ENCODE data around the gene NBAS. TPM values are rescaled to one million over a fixed set of nuclear protein-coding genes. Genes with fewer than 3 reads are reported as not detected.

Gene NBAS
- total and polyA plus RNA-seq, 2 experiments from 2014 or later, result 21.2 to 51.8 TPM

DNA sequence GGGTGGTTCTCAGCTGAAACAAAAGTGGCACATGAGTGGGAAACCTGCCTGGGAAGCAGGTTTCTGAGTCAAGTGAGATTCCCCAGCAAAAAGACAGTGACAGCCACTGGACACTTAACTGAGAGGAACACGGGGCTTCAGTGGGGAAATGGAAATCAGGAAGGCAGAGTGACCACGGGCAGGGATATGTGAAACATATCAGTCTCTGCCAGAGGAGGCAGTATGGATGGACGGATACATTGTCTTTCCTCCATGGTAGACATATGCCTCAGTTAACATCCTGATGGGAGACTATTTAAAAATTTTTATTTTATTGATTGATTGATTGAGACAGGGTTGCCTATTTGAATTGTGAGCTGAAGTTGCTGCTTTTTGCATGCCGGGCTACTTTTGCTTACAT lies 292.1 kb downstream of the NBAS start:
- no peak overlapping the region for H3K9ac ChIP-seq
- no peak overlapping the region for H3K27ac ChIP-seq
- no peak for DNase-seq
- no peak overlapping the region for H2AFZ ChIP-seq
- no peaks in the 10 kb centered on the region for H3K9me3 ChIP-seq (ENCODE audit: low read depth)
- 0 out of 2 replicates have a peak, but pooled peaks cover 4% of the 10 kb centered on the region for H3K36me3 ChIP-seq (ENCODE audit: low read depth)
- no peaks in the 10 kb centered on the region for H3K9me2 ChIP-seq (ENCODE audit: insufficient read depth)
- TF ChIP-seq EZH2phosphoT487 (IDR thresholded peaks at IDR 0.05; ENCODE audit: insufficient read depth, low read depth), result no peak
- TF ChIP-seq EZH2 (IDR thresholded peaks at IDR 0.05; ENCODE audit: insufficient read depth, poor library complexity, severe bottlenecking), result no peak
- H3K4me1 ChIP-seq (ENCODE audit: insufficient read depth), result peaks cover 18% of the 10 kb centered on the region
- in situ Hi-C loops (cut with MboI), result no loop called here
- WGBS, 2 experiments (ENCODE audit: low coverage in 1 of 2, low lambda C conversion rate in 2 of 2, missing lambda C conversion rate in 2 of 2), result 95 to 98% methylated on average over 4 of the region's 4 CpGs
- H4K20me1 ChIP-seq (ENCODE audit: insufficient read depth), result no peaks in the 10 kb centered on the region
- no peak overlapping the region for H3K4me2 ChIP-seq (ENCODE audit: unreplicated experiment)
- no peaks in the 10 kb centered on the region for H3F3A ChIP-seq (ENCODE audit: insufficient read depth)
- no peaks in the 10 kb centered on the region for H3K79me2 ChIP-seq (ENCODE audit: insufficient read depth)
- no peak overlapping the region for H3K4me3 ChIP-seq
- H3K27me3 ChIP-seq (replicated peaks; ENCODE audit: insufficient read depth), result no peaks in the 10 kb centered on the region

GRCh38 chr2:15265889-15266288 lies 295.2 kb downstream of the NBAS start:
- H3K27me3 ChIP-seq (replicated peaks; ENCODE audit: insufficient read depth), result no peaks in the 10 kb centered on the region
- H3K4me3 ChIP-seq, result no peak overlapping the region
- H3F3A ChIP-seq (ENCODE audit: insufficient read depth), result no peaks in the 10 kb centered on the region
- H3K27ac ChIP-seq, result no peak overlapping the region
- in situ Hi-C loops (cut with MboI), result no loop called here
- H3K4me2 ChIP-seq (ENCODE audit: unreplicated experiment), result no peak overlapping the region
- H3K9ac ChIP-seq, result no peak overlapping the region
- no peak for DNase-seq
- 85 to 89% methylated on average over 3 of the region's 3 CpGs for WGBS, 2 experiments (ENCODE audit: low coverage in 1 of 2, low lambda C conversion rate in 2 of 2, missing lambda C conversion rate in 2 of 2)
- H4K20me1 ChIP-seq (ENCODE audit: insufficient read depth), result no peaks in the 10 kb centered on the region
- H3K36me3 ChIP-seq (ENCODE audit: low read depth), result 0 out of 2 replicates have a peak, but pooled peaks cover 4% of the 10 kb centered on the region
- no peak overlapping the region for H2AFZ ChIP-seq
- H3K9me2 ChIP-seq (ENCODE audit: insufficient read depth), result no peaks in the 10 kb centered on the region
- TF ChIP-seq EZH2phosphoT487 (IDR thresholded peaks at IDR 0.05; ENCODE audit: insufficient read depth, low read depth) (no peak), EZH2 (IDR thresholded peaks at IDR 0.05; ENCODE audit: insufficient read depth, poor library complexity, severe bottlenecking) (no peak)
- H3K79me2 ChIP-seq (ENCODE audit: insufficient read depth), result no peaks in the 10 kb centered on the region
- no peaks in the 10 kb centered on the region for H3K9me3 ChIP-seq (ENCODE audit: low read depth)
- no peaks in the 10 kb centered on the region for H3K4me1 ChIP-seq (ENCODE audit: insufficient read depth)

- Histone ChIP-seq H3F3A (ENCODE audit: insufficient read depth) (no peaks in the 10 kb centered on the region), H3K9me3 (ENCODE audit: low read depth) (no peaks in the 10 kb centered on the region), H3K4me3 (no peak overlapping the region), H4K20me1 (ENCODE audit: insufficient read depth) (no peaks in the 10 kb centered on the region), H3K36me3 (ENCODE audit: low read depth) (no peaks in the 10 kb centered on the region), H3K9ac (no peak overlapping the region), H3K4me2 (ENCODE audit: unreplicated experiment) (no peak overlapping the region), H3K27ac (no peak overlapping the region), H3K9me2 (ENCODE audit: insufficient read depth) (no peaks in the 10 kb centered on the region), H2AFZ (no peak overlapping the region), H3K79me2 (ENCODE audit: insufficient read depth) (no peaks in the 10 kb centered on the region), H3K27me3 (replicated peaks; ENCODE audit: insufficient read depth) (no peaks in the 10 kb centered on the region), H3K4me1 (ENCODE audit: insufficient read depth) (no peaks in the 10 kb centered on the region)
- TF ChIP-seq EZH2 (IDR thresholded peaks at IDR 0.05; ENCODE audit: insufficient read depth, poor library complexity, severe bottlenecking), result no peak
- TF ChIP-seq EZH2phosphoT487 (IDR thresholded peaks at IDR 0.05; ENCODE audit: insufficient read depth, low read depth), result no peak
- no peak for DNase-seq
- in situ Hi-C loops (cut with MboI), result no loop called here
- WGBS, 2 experiments (ENCODE audit: low coverage in 1 of 2, low lambda C conversion rate in 2 of 2, missing lambda C conversion rate in 2 of 2), result 68 to 72% methylated on average over 8 of the region's 8 CpGs
These were observed 297.0 kb downstream of the NBAS start for GRCh38 chr2:15263976-15264685.

DNA sequence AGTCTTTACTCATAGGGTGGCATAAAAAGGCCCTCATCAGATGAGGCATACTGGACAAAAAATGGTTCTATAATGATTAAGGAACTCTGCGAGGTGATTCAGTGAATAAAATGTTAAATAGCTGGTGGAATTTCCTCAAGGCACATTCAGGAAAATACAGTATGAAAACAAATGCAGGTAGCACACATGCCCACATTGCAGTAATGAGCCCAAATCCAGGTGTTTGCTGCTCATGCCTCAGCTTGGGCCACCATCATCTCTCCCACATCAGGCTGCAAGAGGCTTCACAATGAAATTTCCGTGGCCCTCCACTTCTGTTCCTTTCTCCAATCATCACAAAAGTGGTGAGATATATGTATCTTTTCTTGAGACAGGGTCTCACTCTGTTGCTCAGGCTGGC lies 298.3 kb downstream of the NBAS start:
- WGBS, 2 experiments (ENCODE audit: low coverage in 1 of 2, low lambda C conversion rate in 2 of 2, missing lambda C conversion rate in 2 of 2), result 94 to 100% methylated on average over 2 of the region's 2 CpGs
- TF ChIP-seq EZH2phosphoT487 (IDR thresholded peaks at IDR 0.05; ENCODE audit: insufficient read depth, low read depth), result no peak
- no peak for TF ChIP-seq EZH2 (IDR thresholded peaks at IDR 0.05; ENCODE audit: insufficient read depth, poor library complexity, severe bottlenecking)
- no peaks in the 10 kb centered on the region for H3K36me3 ChIP-seq (ENCODE audit: low read depth)

More for the DNA sequence above, 298.3 kb downstream of the NBAS start:
- no peaks in the 10 kb centered on the region for H3K9me2 ChIP-seq (ENCODE audit: insufficient read depth)
- H3K4me1 ChIP-seq (ENCODE audit: insufficient read depth), result no peaks in the 10 kb centered on the region
- no peaks in the 10 kb centered on the region for H3K27me3 ChIP-seq (replicated peaks; ENCODE audit: insufficient read depth)
- no peaks in the 10 kb centered on the region for H3K9me3 ChIP-seq (ENCODE audit: low read depth)
- H3F3A ChIP-seq (ENCODE audit: insufficient read depth), result no peaks in the 10 kb centered on the region
- H3K4me2 ChIP-seq (ENCODE audit: unreplicated experiment), result no peak overlapping the region
- no peaks in the 10 kb centered on the region for H3K79me2 ChIP-seq (ENCODE audit: insufficient read depth)
- no peak overlapping the region for H3K27ac ChIP-seq
- H3K4me3 ChIP-seq, result no peak overlapping the region
- no peak for DNase-seq
- H4K20me1 ChIP-seq (ENCODE audit: insufficient read depth), result no peaks in the 10 kb centered on the region
- no peak overlapping the region for H2AFZ ChIP-seq
- H3K9ac ChIP-seq, result no peak overlapping the region
- in situ Hi-C loops (cut with MboI), result no loop called here

Data from GM23248 (cell line).